ENCODE results near the gene SWT1.
A peak's percentile ranks its signal among the peaks of the same experiment; 100 is the strongest.

Gene SWT1

GRCh38 chr1:185154912-185155513, 2.0 kb upstream of the SWT1 start:
- peak overlapping the region in 1 of 2 donors; percentile 9 for H3K4me3 ChIP-seq (replicated peaks in 1 of 2; ENCODE audit: low read depth in 2 of 2, low read length in 2 of 2)
- peak in 1 of 2 donors; percentile 29 for DNase-seq (ENCODE audit: low read depth in 2 of 2)
- TF ChIP-seq CTCF (IDR thresholded peaks at IDR 0.05; ENCODE audit: low read depth, low read length) = no peak

- H3K4me3 ChIP-seq (replicated peaks in 1 of 2; ENCODE audit: low read depth in 2 of 2, low read length in 2 of 2) = peak overlapping the region; percentile 71 to 78
- no peak for TF ChIP-seq CTCF (IDR thresholded peaks at IDR 0.05; ENCODE audit: low read depth, low read length)
- peak; percentile 34 to 58 for DNase-seq (ENCODE audit: low read depth in 2 of 2)
These were observed 1.2 kb upstream of the SWT1 start for GRCh38 chr1:185155600-185156287.

GRCh38 chr1:185156288-185156853, 596 bp upstream of the SWT1 start:
- DNase-seq (ENCODE audit: low read depth in 2 of 2) = no peak
- no peak for TF ChIP-seq CTCF (IDR thresholded peaks at IDR 0.05; ENCODE audit: low read depth, low read length)
- H3K4me3 ChIP-seq (replicated peaks in 1 of 2; ENCODE audit: low read depth in 2 of 2, low read length in 2 of 2) = peak overlapping the region; percentile 71 to 78

- peak; percentile 8 to 9 for DNase-seq (ENCODE audit: low read depth in 2 of 2)
- peak overlapping the region; percentile 71 to 78 for H3K4me3 ChIP-seq (replicated peaks in 1 of 2; ENCODE audit: low read depth in 2 of 2, low read length in 2 of 2)
- TF ChIP-seq CTCF (IDR thresholded peaks at IDR 0.05; ENCODE audit: low read depth, low read length) = no peak
These were observed 839 bp downstream of the SWT1 start for GRCh38 chr1:185157599-185158412.

- no peak overlapping the region for H3K4me3 ChIP-seq (replicated peaks in 1 of 2; ENCODE audit: low read depth in 2 of 2, low read length in 2 of 2)
- peak; percentile 5 to 6 for DNase-seq (ENCODE audit: low read depth in 2 of 2)
- TF ChIP-seq CTCF (IDR thresholded peaks at IDR 0.05; ENCODE audit: low read depth, low read length) = no peak
These were observed 1.8 kb downstream of the SWT1 start for GRCh38 chr1:185158800-185159199.

GRCh38 chr1:185159966-185160365, 3.0 kb downstream of the SWT1 start:
- no peak for TF ChIP-seq CTCF (IDR thresholded peaks at IDR 0.05; ENCODE audit: low read depth, low read length)
- peak in 1 of 2 donors; percentile 22 for DNase-seq (ENCODE audit: low read depth in 2 of 2)

More at GRCh38 chr1:185159966-185160365, 3.0 kb downstream of the SWT1 start:
- H3K4me3 ChIP-seq (replicated peaks in 1 of 2; ENCODE audit: low read depth in 2 of 2, low read length in 2 of 2) = no peak overlapping the region
